Measurements from ENCODE around the gene FOSL2.

Gene FOSL2

DNA sequence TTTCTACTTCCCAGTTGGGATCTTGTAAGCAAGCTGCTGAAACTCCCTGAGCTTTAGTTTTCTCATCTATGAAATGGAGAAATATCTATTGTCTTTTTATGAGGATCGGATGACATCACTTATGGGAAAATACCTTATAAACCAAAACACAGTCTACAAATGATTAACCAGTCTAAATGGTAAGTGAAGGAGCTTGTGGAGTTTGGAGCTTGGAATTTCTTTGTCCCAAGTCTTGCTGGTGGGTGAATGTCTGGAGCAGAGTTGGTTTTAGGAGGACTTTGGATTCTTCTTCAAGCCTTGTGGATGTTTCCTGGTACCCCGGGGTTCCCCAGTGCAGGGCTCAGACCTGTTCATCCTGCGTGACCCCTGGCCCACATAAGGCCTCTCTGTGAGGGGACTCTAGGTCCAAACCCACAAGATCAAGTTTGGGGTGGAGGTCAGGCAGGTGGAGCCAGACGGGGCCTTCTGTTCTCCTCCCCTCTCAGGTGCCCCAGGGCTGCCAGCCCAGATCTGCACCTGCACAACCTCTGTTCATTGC is 43.2 kb downstream of the FOSL2 start:
- H3K27me3 ChIP-seq (ENCODE audit: control insufficient read depth in 2 of 2, insufficient read depth in 2 of 2, low read length in 2 of 2): no peaks in the 10 kb centered on the region
- H3K9ac ChIP-seq (ENCODE audit: low read depth in 1 of 2, low read length in 2 of 2): peak overlapping the region in 1 of 2 donors; percentile 53
- H3K4me3 ChIP-seq (ENCODE audit: low read length in 2 of 2): peak overlapping the region in 1 of 2 donors; percentile 7
- H3K9me3 ChIP-seq (ENCODE audit: control insufficient read depth in 2 of 2, low read length in 2 of 2): peaks cover 0 to 3% of the 10 kb centered on the region in 2 donors
- H3K36me3 ChIP-seq (ENCODE audit: control insufficient read depth in 2 of 2, insufficient read depth in 2 of 2, low read length in 2 of 2): no peaks in the 10 kb centered on the region
- H3K27ac ChIP-seq (ENCODE audit: low read depth in 2 of 2, low read length in 2 of 2): peak overlapping the region; percentile 87 to 96
- peaks cover 22 to 37% of the 10 kb centered on the region in 2 donors for H3K4me1 ChIP-seq (ENCODE audit: control insufficient read depth in 2 of 2, insufficient read depth in 2 of 2, low read length in 2 of 2)

DNA sequence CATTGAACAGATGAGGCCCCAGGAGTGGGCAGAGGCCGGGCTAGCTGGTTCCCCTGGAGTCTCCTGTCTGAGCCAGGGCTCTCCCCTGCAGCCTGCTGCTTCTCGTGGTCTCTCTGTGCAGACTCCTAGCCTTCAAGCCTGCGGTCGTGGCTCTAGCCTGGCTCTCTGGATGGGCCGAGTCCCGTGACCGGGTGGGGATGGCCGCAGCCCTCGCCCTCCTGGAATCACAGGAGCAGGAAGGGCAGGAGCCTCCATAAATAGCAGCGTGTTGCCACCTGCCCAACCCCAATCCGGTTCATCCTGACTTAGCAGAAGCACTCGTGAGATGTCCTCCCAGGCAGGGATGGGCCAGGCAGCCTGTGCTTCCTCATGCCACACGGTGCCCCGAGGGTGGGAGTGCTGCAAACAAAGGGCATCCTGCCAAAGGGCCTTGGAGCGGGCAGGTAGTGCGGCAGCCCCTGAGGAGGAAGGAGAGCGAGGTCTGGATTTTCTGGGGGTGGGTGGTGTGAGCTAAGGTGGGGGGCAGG is 43.9 kb downstream of the FOSL2 start:
- Histone ChIP-seq H3K9me3 (ENCODE audit: control insufficient read depth in 2 of 2, low read length in 2 of 2) (peaks cover 0 to 3% of the 10 kb centered on the region in 2 donors), H3K4me1 (ENCODE audit: control insufficient read depth in 2 of 2, insufficient read depth in 2 of 2, low read length in 2 of 2) (peaks cover 22 to 37% of the 10 kb centered on the region in 2 donors), H3K27me3 (ENCODE audit: control insufficient read depth in 2 of 2, insufficient read depth in 2 of 2, low read length in 2 of 2) (no peaks in the 10 kb centered on the region), H3K9ac (ENCODE audit: low read depth in 1 of 2, low read length in 2 of 2) (peak overlapping the region; percentile 47 to 53), H3K4me3 (ENCODE audit: low read length in 2 of 2) (no peak overlapping the region), H3K36me3 (ENCODE audit: control insufficient read depth in 2 of 2, insufficient read depth in 2 of 2, low read length in 2 of 2) (no peaks in the 10 kb centered on the region), H3K27ac (ENCODE audit: low read depth in 2 of 2, low read length in 2 of 2) (peak overlapping the region; percentile 87 to 96)

DNA sequence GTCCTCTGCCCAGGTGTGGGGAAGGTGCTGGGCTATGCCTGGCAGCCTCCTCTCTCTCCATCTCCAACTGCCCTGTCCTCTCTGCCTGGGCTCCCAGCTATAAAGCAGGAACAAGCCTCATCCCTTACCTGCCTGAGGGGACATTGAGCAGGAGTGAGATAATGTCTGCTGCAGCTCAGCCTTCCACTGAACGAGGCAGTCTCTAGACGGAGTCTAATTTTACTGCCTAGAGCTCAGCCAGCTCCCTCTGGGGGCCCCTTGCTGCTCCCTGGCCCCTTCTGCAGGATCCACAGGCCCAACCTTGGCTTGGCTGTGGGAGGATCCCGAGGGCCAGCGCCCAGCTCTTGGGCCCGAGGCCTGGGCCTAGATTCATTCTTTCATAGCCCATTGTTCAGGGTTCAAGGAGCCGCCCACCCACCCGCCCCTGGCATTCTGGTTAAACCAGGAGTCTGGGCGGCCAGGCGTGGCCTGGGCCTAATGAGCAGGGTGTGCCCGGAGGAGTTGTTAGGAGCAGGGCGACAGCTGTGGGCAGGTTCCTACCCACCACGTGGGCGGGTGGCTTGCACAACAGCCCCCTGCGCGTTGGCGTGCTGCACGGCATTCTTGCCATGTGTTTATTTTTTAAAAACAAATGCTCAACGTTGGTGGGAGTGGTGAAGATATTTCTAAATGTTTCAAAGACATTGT is 44.6 kb downstream of the FOSL2 start:
- Histone ChIP-seq H3K36me3 (ENCODE audit: control insufficient read depth in 2 of 2, insufficient read depth in 2 of 2, low read length in 2 of 2) (no peaks in the 10 kb centered on the region), H3K4me1 (ENCODE audit: control insufficient read depth in 2 of 2, insufficient read depth in 2 of 2, low read length in 2 of 2) (peaks cover 22 to 37% of the 10 kb centered on the region in 2 donors), H3K27ac (ENCODE audit: low read depth in 2 of 2, low read length in 2 of 2) (peak overlapping the region; percentile 87 to 96), H3K27me3 (ENCODE audit: control insufficient read depth in 2 of 2, insufficient read depth in 2 of 2, low read length in 2 of 2) (no peaks in the 10 kb centered on the region), H3K9me3 (ENCODE audit: control insufficient read depth in 2 of 2, low read length in 2 of 2) (peaks cover 0 to 3% of the 10 kb centered on the region in 2 donors), H3K9ac (ENCODE audit: low read depth in 1 of 2, low read length in 2 of 2) (peak overlapping the region; percentile 53 to 70), H3K4me3 (ENCODE audit: low read length in 2 of 2) (peak overlapping the region; percentile 1 to 48)

DNA sequence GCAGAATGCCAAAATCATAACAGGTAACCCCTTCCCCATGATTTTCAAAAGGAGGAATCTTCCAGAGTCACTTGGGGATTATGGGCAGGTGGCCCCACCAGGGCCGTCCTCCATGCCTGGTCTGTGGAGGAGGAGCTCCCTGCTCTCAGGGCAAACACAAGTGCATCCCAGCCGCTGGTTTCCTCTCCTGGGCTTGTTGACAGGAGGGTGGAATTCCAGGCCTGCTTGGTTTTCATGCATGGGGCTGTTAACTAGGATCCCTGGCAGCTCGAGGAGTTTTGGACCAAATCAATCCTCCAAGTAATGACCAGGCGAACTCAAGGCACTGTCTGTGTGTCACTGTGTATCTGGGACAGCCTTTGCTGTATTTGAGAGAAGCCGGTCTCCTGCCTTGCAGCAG is 45.3 kb downstream of the FOSL2 start:
- no peaks in the 10 kb centered on the region for H3K27me3 ChIP-seq (ENCODE audit: control insufficient read depth in 2 of 2, insufficient read depth in 2 of 2, low read length in 2 of 2)
- peak overlapping the region in 1 of 2 donors; percentile 15 for H3K9ac ChIP-seq (ENCODE audit: low read depth in 1 of 2, low read length in 2 of 2)
- H3K27ac ChIP-seq (ENCODE audit: low read depth in 2 of 2, low read length in 2 of 2): peak overlapping the region; percentile 45 to 64
- H3K4me3 ChIP-seq (ENCODE audit: low read length in 2 of 2): peak overlapping the region in 1 of 2 donors; percentile 26
- peaks cover 22 to 37% of the 10 kb centered on the region in 2 donors for H3K4me1 ChIP-seq (ENCODE audit: control insufficient read depth in 2 of 2, insufficient read depth in 2 of 2, low read length in 2 of 2)
- H3K36me3 ChIP-seq (ENCODE audit: control insufficient read depth in 2 of 2, insufficient read depth in 2 of 2, low read length in 2 of 2): no peaks in the 10 kb centered on the region
- peaks cover 0 to 3% of the 10 kb centered on the region in 2 donors for H3K9me3 ChIP-seq (ENCODE audit: control insufficient read depth in 2 of 2, low read length in 2 of 2)

DNA sequence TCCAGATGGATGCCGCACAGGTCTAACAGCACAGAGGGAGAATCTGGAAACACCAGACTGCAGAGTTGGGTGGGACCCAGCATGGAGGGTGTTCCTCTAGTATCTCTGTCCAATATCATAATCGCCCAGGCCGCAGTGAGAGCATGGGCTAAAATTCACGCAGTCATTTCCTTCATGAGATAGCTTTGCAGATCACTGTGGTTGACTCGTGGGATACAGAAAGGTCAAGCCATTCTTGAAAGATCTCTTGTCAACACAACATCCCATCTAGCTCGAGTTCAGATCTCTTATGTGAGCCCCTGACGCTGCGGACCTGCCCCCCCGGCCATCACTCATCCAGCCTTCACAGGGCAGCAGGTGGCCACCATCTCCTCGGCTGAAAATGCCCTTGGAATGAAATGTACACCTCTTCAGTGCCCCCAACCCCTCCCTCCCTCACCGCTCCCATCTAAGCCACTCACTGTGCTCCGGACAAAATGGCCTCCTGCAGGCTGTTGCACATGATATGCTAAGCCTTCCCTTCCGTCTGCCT is 45.9 kb downstream of the FOSL2 start:
- Histone ChIP-seq H3K4me3 (ENCODE audit: low read length in 2 of 2) (no peak overlapping the region), H3K36me3 (ENCODE audit: control insufficient read depth in 2 of 2, insufficient read depth in 2 of 2, low read length in 2 of 2) (no peaks in the 10 kb centered on the region), H3K9ac (ENCODE audit: low read depth in 1 of 2, low read length in 2 of 2) (no peak overlapping the region), H3K4me1 (ENCODE audit: control insufficient read depth in 2 of 2, insufficient read depth in 2 of 2, low read length in 2 of 2) (peaks cover 22 to 37% of the 10 kb centered on the region in 2 donors), H3K27me3 (ENCODE audit: control insufficient read depth in 2 of 2, insufficient read depth in 2 of 2, low read length in 2 of 2) (no peaks in the 10 kb centered on the region), H3K27ac (ENCODE audit: low read depth in 2 of 2, low read length in 2 of 2) (no peak overlapping the region), H3K9me3 (ENCODE audit: control insufficient read depth in 2 of 2, low read length in 2 of 2) (no peaks in the 10 kb centered on the region)

DNA sequence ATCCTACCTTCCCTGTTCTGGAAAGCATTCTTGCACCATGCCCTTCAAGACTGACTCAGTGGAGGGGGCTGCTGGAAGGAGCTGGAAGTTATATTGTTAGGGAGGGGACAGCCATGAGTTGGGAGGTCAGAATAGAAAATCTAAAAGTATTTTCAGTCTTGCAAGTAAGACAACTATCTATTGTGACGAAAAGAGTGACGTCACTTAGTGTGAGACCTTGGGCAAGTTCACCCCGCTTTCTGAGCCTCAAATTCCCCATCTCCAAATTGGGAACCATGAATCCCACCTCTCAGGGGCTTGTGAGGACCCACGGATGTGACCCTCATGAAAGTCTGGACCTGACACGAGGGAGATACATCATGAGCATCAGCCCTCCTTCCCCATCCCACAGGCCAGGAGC is 46.5 kb downstream of the FOSL2 start:
- Histone ChIP-seq H3K9ac (ENCODE audit: low read depth in 1 of 2, low read length in 2 of 2) (no peak overlapping the region), H3K4me1 (ENCODE audit: control insufficient read depth in 2 of 2, insufficient read depth in 2 of 2, low read length in 2 of 2) (peaks cover 22 to 37% of the 10 kb centered on the region in 2 donors), H3K27me3 (ENCODE audit: control insufficient read depth in 2 of 2, insufficient read depth in 2 of 2, low read length in 2 of 2) (no peaks in the 10 kb centered on the region), H3K27ac (ENCODE audit: low read depth in 2 of 2, low read length in 2 of 2) (no peak overlapping the region), H3K4me3 (ENCODE audit: low read length in 2 of 2) (no peak overlapping the region), H3K9me3 (ENCODE audit: control insufficient read depth in 2 of 2, low read length in 2 of 2) (no peaks in the 10 kb centered on the region), H3K36me3 (ENCODE audit: control insufficient read depth in 2 of 2, insufficient read depth in 2 of 2, low read length in 2 of 2) (no peaks in the 10 kb centered on the region)

DNA sequence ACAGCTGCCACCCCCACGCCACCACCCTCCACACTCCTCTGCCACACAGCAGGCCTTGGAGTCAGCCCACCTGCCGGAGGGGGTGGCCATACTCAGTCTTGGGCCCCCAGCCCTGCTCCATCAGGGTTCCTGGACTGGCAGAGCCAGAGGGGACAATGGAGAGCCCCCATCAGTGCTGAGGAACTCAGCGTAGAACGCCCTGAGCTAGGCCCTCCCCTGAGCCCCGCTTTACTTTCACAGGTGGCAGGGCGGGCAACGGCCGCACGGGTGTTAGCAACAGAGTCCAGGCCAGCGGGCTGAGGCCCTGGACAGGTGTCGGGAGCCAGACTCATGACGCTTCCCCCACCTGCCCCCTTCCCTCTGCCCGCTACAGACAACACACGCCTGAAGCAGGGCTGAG is 47.1 kb downstream of the FOSL2 start:
- Histone ChIP-seq H3K4me1 (ENCODE audit: control insufficient read depth in 2 of 2, insufficient read depth in 2 of 2, low read length in 2 of 2) (peaks cover 17 to 33% of the 10 kb centered on the region in 2 donors), H3K4me3 (ENCODE audit: low read length in 2 of 2) (no peak overlapping the region), H3K36me3 (ENCODE audit: control insufficient read depth in 2 of 2, insufficient read depth in 2 of 2, low read length in 2 of 2) (no peaks in the 10 kb centered on the region), H3K9ac (ENCODE audit: low read depth in 1 of 2, low read length in 2 of 2) (no peak overlapping the region), H3K27me3 (ENCODE audit: control insufficient read depth in 2 of 2, insufficient read depth in 2 of 2, low read length in 2 of 2) (no peaks in the 10 kb centered on the region), H3K9me3 (ENCODE audit: control insufficient read depth in 2 of 2, low read length in 2 of 2) (no peaks in the 10 kb centered on the region), H3K27ac (ENCODE audit: low read depth in 2 of 2, low read length in 2 of 2) (no peak overlapping the region)

DNA sequence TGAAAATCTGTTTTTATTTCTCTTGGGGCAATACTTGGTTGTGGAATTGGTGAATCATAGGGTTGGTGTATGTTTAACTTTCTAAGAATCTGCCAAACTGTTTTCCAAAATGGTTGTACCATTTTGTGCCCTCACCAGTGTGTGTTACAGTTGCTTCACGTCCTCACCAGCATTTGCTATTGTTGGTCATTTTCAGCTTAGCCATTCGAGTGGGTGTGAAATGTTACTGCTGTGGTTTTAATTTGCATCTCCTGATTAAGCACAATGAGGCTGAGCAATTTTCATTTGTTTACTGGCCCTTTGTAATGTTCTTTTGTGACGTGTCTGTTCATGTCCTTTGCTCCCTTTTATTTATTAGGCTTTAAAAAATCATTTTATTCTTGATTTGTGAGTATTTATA is 49.7 kb downstream of the FOSL2 start:
- Histone ChIP-seq H3K4me1 (ENCODE audit: control insufficient read depth in 2 of 2, insufficient read depth in 2 of 2, low read length in 2 of 2) (peaks cover 7 to 8% of the 10 kb centered on the region in 2 donors), H3K4me3 (ENCODE audit: low read length in 2 of 2) (no peak overlapping the region), H3K27me3 (ENCODE audit: control insufficient read depth in 2 of 2, insufficient read depth in 2 of 2, low read length in 2 of 2) (no peaks in the 10 kb centered on the region), H3K27ac (ENCODE audit: low read depth in 2 of 2, low read length in 2 of 2) (no peak overlapping the region), H3K9me3 (ENCODE audit: control insufficient read depth in 2 of 2, low read length in 2 of 2) (no peaks in the 10 kb centered on the region), H3K36me3 (ENCODE audit: control insufficient read depth in 2 of 2, insufficient read depth in 2 of 2, low read length in 2 of 2) (no peaks in the 10 kb centered on the region), H3K9ac (ENCODE audit: low read depth in 1 of 2, low read length in 2 of 2) (no peak overlapping the region)

DNA sequence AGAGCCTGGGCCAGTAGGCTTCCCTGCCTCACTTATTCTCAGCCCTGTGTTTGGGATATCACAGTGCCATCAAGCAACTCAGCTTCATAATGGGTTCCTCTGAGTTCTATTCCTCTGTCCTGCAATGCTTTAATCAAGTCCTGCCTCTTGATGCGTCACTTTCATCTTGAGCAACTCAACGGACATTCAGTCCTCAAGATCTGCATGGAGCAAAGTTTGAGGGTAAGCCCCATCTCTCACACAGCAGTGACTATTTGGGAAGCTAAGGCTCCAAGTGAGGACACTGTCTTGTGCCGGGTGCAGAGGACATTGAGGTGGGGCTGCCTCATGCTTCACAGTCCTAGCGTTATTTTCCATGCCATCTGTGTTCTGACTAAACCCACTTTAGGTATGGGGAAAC is 52.3 kb downstream of the FOSL2 start:
- H3K4me3 ChIP-seq (ENCODE audit: low read length in 2 of 2): no peak overlapping the region
- peaks cover 0 to 2% of the 10 kb centered on the region in 2 donors for H3K4me1 ChIP-seq (ENCODE audit: control insufficient read depth in 2 of 2, insufficient read depth in 2 of 2, low read length in 2 of 2)
- no peaks in the 10 kb centered on the region for H3K9me3 ChIP-seq (ENCODE audit: control insufficient read depth in 2 of 2, low read length in 2 of 2)
- H3K27me3 ChIP-seq (ENCODE audit: control insufficient read depth in 2 of 2, insufficient read depth in 2 of 2, low read length in 2 of 2): no peaks in the 10 kb centered on the region
- no peak overlapping the region for H3K27ac ChIP-seq (ENCODE audit: low read depth in 2 of 2, low read length in 2 of 2)
- no peak overlapping the region for H3K9ac ChIP-seq (ENCODE audit: low read depth in 1 of 2, low read length in 2 of 2)
- no peaks in the 10 kb centered on the region for H3K36me3 ChIP-seq (ENCODE audit: control insufficient read depth in 2 of 2, insufficient read depth in 2 of 2, low read length in 2 of 2)

Measured in mucosa of rectum (tissue), 2 donors.